Globus pallidus (tissue), 1 donor: ENCODE data around the gene HOXB1.
"Not testable (repeated sequence)": the region's sequence is repeated elsewhere in the genome, so short reads cannot be mapped to it uniquely, and the experiment has no call there.

Experiments used
- DNase-seq: peaks from one replicate; pipeline ENCODE4 v3.0.0-alpha.2; 2015; ENCODE audit warnings: low spot score

Gene HOXB1

DNA sequence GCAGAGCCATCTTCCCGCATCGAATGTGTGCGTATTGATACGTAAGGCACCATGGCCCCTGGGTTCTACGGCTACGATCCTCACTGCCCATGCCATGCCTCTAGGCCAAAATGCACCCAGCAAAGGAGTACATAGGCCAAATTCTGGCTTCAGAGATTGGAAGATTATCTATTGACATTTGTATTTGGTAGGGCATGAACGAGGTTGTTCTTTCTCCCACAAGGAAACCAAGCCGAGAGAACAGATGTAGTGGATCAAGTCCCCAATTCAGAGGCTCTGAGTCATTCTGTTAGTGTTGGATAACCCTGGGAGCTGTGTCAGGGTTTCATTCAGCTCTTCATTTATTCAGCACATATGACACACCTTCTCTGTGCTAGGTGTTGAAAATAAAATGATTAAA lies 36.5 kb downstream of the HOXB1 start:
- DNase-seq = no peak

DNA sequence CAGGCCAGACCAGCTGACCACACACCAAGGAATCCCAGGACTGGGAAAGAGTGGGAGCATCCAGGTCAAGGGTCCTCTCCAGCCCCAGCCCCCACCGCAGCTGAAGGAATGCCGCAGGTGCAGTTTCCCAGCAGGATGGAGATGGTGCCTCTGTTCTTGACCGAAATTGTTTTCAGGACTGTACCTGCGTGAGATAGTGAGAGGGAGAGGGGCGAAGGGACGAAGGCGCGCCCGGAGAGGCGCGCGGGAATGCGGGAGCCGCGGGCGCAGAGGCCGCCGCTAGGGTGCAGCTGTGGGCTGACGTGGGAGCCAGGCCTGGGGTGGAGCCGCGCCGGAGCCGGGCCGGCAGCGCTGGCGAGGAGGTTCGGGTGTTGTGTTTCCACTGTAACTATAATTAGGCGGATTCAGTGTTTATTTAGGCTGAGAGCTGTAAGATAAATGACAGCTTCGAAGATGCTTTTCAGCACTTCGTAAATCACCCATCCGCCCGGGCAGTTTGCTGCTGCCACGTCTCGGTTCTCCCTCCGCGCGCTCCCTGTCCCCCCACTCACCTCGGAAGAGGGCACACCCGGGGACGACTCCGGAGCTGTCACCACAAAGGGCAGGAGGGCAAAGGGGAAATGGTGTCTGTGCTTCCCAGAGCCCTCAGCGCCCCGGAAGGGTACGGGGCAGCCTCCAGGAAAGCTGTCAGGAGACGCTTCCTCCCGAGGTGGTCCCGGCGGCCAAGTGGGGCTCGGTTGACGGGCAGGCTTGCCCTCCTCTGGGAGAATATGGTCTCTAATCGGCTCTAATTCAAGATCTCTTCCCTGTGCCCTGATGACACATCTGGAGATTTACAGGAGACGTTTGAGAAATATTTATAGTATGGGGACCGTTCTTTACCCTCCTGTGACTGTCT lies 38.2 kb downstream of the HOXB1 start:
- DNase-seq = peak; percentile 4

DNA sequence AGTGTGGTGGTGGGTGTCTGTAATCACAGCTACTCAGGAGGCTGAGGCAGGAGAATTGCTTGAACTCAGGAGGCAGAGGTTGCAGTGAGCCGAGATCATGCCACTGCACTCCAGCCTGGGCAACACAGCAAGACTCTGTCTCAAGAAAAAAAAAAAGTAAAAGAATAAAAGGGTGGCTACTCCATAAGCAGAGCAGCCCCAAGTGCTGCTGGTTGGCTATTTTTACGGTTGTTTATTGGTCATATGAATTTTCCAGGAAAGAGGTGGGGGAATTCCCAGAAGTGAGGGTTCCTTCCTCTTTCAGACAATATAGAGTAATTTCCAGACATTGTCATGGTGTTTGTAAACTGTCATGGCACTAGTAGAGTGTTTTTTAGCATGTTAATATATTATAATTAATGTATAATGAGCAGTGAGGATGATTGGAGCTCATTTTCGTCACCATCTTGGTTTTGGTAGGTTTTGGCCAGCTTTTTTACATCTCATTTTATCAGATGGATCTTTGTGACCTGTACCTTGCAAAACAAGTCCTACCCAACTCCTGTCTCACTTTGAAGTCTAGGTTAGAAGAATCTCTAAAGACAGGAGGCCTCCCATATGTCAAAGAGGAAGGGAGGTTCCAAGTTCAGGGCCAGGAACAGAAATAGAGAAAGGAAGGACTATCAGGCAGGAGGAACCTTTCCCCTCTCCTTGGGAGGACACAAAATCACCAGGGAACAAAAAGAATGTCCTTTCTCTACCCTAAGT lies 39.1 kb downstream of the HOXB1 start:
- DNase-seq = no peak

DNA sequence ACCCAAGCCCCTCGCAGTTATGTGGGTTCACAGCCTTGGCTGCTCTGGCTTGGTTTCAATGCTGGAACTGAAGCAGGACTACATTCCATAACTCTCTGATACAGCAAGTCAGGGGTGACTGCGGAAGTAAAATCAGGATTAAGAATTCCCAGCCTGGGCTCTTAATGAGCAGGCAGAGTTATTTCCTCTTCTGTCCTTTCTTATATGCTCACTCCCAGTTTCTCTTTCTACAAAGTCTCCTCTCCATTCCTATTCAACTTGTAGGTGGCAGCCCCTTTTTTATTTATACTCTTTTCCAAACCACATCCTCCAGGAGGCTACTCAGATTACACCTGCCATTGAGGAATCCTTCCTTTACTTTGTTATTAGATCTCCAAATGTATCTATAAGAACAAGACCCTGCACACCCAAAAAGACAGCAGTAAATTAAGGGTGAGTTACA lies 40.3 kb downstream of the HOXB1 start:
- no peak for DNase-seq

DNA sequence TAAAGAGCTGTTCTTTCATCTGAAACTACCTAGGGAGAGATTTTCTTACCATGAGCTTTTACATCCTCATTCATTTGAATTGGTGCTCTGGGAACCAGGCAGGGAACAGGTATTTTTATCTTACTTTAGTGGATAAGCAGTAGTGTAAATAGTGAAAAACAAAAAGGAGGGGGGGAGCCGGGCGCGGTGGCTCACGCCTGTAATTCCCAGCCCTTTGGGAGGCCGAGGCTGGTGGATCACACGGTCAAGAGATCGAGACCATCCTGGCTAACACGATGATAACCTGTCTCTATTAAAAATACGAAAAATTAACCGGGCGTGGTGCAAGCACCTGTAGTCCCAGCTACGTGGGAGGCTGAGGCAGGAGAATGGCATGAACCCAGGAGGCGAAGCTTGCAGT lies 41.0 kb downstream of the HOXB1 start:
- DNase-seq = no peak

DNA sequence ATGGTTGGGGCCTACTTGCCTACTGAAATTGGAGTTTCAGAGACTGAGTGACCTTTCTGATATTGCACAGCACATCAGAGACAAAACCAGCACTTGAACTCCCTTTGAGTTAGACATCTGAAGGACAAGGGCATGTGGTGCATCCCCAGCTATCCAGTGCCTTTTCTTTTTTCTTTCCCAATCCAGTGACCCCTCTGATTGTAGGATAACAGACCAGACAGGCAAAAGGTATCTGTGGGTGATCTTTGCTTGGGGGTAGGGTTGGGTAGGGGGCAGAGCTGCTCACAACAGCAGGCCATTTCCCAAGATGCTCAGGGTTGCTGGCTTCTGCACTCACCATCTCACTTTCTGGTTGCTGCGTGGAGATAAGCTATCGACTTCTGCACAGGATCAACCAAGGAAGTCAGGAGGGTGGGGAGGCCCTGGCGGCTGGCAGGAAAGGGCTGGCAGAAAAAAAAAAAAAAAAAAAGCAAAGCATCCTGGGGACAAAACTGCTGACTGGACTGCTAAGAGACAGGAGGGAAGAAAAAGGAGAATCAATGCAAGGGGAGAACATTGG lies 42.2 kb downstream of the HOXB1 start:
- no peak for DNase-seq

DNA sequence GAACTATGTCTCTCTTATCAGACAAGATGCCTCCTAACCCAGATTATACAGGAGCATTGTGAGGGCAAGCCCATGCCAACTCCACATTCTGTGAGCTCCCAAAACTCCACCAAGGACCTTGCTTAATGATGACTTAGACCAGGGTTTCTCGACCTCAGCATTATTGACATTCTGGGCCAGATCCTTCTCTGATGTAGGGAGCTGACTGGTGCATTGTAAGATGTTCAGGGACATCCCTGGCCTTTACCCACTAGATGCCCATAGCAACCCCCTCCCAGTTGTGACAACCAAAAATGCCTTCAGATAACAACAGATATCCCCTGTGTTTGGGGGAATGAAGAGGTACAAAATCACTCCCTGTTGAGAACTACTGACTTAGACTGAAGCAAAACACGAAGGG lies 43.6 kb downstream of the HOXB1 start:
- DNase-seq = no peak

DNA sequence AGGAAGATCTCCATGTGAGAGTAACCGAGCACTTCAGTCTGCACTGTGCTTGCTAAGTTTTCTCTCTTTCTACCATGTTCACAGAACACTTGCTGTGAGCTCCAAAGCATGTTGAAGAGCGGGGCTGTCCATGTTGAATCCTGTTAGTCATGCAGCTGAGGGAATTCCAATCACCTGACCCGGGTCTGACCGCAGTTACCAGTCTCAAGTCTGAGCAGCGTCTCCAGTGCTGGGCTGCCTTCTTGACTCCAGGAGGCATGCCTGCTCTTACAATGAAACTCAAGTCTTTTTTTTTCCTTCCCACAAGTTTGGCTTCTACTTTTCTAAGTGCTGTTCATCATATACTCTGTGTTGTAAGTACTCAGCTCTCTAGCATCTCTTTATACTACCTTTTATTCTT lies 44.3 kb downstream of the HOXB1 start:
- DNase-seq = no peak

DNA sequence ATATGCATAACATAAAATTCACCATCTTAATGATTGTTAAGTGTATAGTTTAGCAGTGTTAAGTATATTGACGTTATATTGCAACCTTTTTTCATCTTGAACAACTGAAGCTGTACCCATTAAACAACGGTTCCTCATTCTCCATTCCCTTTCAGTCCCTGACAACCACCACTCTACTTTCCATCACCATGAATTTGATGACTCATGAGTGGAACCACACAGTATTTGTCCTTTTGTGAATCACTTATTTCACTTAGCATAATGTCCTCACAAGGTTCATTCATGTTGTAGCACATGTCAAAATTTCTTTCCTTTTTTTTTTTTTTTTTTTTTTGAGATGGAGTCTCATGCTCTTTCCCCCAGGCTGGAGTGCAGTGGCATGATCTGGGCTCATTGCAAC lies 46.0 kb downstream of the HOXB1 start:
- no peak for DNase-seq

DNA sequence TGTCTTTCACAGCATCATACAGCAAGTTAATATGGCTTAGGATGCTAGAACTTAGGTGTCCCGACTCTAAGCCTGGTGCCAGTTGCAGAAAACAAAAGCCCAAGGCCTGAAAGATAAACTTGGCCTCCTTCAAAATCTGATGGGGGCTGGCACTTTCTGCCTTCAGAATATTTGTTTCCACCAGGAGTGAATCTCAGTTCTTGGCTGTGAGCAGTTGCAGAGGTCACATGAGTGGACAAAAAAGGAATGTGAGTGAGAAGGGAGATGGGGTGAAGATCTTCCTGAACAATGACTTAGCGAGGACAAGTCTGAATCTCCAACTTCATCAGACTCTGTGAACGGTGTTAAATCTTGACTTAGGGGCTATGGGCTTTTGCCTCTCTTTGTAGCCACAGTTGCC lies 46.6 kb downstream of the HOXB1 start:
- no peak for DNase-seq

DNA sequence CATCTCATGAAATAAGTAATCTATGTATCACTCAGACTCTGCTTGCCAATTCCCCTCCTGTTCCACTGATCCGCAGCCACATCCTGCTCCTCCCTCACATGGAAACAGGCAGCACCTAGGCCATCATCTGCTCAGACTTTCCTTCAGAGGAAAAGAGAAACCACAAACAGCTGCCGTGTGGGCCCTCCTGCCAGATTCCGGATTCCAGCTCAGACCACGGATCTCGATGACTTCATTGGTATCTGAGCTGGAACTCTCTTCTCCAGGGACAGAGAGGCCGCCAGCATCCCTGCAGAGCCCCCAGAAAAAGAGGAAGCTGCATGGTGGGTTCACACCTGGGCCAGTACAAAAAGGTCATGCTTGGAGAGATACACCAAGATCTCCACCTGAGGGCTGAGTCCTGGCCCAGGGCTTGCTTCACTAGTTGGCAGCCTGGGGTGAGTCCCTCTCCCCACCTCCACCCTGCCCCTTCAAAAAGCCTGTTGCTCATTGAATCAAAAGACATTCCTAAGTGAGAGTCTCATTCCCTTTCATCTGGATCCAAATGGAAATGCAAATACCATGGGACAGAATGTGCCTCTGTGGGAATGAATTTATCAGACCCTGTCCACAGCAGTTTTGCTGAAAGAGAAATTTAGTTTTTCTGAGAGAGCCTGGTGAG lies 47.2 kb downstream of the HOXB1 start:
- no peak for DNase-seq

DNA sequence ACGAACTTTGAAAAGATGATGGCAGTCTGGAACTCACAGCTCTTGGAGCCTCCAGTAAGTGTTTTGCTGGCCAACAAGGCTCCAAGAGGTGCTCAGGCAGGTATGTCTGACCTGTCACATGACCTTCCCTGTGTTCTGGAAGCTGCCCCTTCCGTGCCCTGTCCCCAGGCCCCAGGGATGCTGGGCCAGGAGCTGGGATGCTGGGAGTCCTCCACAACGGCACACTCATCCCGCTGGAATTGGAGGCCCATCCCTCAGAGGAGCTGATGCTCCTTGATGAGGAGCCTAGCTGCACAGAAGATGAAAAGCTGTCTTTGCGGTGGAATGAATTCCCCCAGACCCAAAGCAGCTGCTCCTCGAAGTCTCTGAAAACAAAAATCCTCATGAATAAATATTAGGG lies 47.8 kb downstream of the HOXB1 start:
- DNase-seq = no peak

DNA sequence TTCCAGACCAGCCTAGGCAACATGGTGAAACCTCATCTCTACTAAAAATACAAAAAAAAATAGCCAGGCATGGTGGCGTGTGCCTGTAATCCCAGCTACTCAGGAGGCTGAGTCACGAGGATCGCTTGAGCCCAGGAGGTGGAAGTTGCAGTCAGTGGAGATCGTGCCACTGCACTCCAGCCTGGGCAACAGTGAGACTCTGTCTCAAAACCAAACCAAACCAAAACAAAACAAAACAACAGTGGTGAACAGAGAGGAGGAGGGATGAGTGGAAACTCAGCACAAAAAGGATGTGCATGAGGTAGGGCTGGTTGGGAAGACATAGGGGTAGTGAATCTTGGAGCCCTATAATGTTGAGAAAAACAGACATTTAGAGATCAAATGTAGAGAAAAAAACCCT lies 48.5 kb downstream of the HOXB1 start:
- DNase-seq = not testable (repeated sequence)

DNA sequence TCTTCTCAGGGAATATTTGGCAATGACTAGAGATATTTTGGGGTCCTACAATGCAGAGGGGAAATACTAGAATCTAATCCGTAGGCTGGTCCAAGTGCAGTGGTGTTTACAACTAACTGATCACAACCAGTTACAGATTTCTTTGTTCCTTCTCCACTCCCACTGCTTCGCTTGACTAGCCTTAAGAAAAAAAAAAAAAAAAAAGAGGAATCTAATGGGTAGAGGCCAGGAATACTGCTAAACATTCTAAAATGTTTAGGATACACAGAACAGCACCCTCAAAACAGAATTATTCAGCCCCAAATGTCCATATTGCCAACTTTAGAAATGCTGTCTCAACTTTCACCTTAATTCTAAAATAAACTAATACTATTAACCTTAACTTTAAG lies 51.8 kb downstream of the HOXB1 start:
- DNase-seq = no peak
